ENCODE data around the gene SYT3.

Gene SYT3

GRCh38 chr19:50607874-50608785, 31.6 kb downstream of the SYT3 start (continued):
- TF ChIP-seq ZNF335 (tag by site-specific recombination; conservative IDR thresholded peaks at IDR 0.05) (peak; percentile 67), HOXC10 (CRISPR knock-in tag; IDR thresholded peaks at IDR 0.05) (no peak), PRDM2 (tag by site-specific recombination; IDR thresholded peaks at IDR 0.05; ENCODE audit: borderline replicate concordance) (no peak), ZNF558 (tag by site-specific recombination; IDR thresholded peaks at IDR 0.05) (no peak), ZNF280C (tag by site-specific recombination; IDR thresholded peaks at IDR 0.05) (no peak), ZNF76 (tag by site-specific recombination; IDR thresholded peaks at IDR 0.05; ENCODE audit: borderline replicate concordance, low read depth) (no peak), ZNF10 (tag by site-specific recombination; IDR thresholded peaks at IDR 0.05) (no peak), ZNF169 (tag by site-specific recombination; IDR thresholded peaks at IDR 0.05) (no peak), ZBTB7A (tag by site-specific recombination; IDR thresholded peaks at IDR 0.05; ENCODE audit: low read depth) (no peak), ZNF433 (tag by site-specific recombination; IDR thresholded peaks at IDR 0.05; ENCODE audit: low read depth) (no peak), ZNF692 (tag by site-specific recombination; IDR thresholded peaks at IDR 0.05) (0 out of 2 replicates have a peak, but pooled peaks have one; percentile 28), ZNF704 (tag by site-specific recombination; IDR thresholded peaks at IDR 0.05) (no peak), ZNF785 (tag by site-specific recombination; IDR thresholded peaks at IDR 0.05) (no peak), PRDM1 (tag by site-specific recombination; IDR thresholded peaks at IDR 0.05) (peak; percentile 39; the same call in 1 of the 2 replicates), YY1 (tag by site-specific recombination; IDR thresholded peaks at IDR 0.05) (no peak), TCF7L2 (IDR thresholded peaks at IDR 0.05; ENCODE audit: borderline replicate concordance, low read depth, low read length) (no peak), BCL6B (tag by site-specific recombination; IDR thresholded peaks at IDR 0.05) (no peak), ZBTB8A (tag by site-specific recombination; IDR thresholded peaks at IDR 0.05) (no peak), ZNF530 (tag by site-specific recombination; IDR thresholded peaks at IDR 0.05; ENCODE audit: low read depth) (no peak), ZNF473 (tag by site-specific recombination; IDR thresholded peaks at IDR 0.05) (no peak), ZNF426 (tag by site-specific recombination; IDR thresholded peaks at IDR 0.05) (no peak), ZBTB11 (tag by site-specific recombination; conservative IDR thresholded peaks at IDR 0.05; ENCODE audit: low read depth) (no peak), ZNF138 (tag by site-specific recombination; IDR thresholded peaks at IDR 0.05; ENCODE audit: borderline replicate concordance) (no peak)

All from HEK293 (cell line).